Ectodermal cell (in vitro differentiated cells): ENCODE data around the gene MYO1D.
"Not testable (repeated sequence)": the region's sequence is repeated elsewhere in the genome, so short reads cannot be mapped to it uniquely, and the experiment has no call there.

Experiments used
- H3K27ac ChIP-seq: 2 replicates; pipeline ENCODE4 v1.7.0; 2013; ENCODE audit warnings: mild to moderate bottlenecking, low read depth, low read length; ENCODE audit not compliant: insufficient read depth, poor library complexity, severe bottlenecking
- H3K27me3 ChIP-seq: 2 replicates; pipeline ENCODE4 v1.7.0; 2013; ENCODE audit warnings: mild to moderate bottlenecking, low read length; ENCODE audit not compliant: insufficient read depth, control insufficient read depth, poor library complexity, severe bottlenecking
- H3K36me3 ChIP-seq: one replicate; pipeline ENCODE4 v1.7.0; 2013; ENCODE audit warnings: low read length; ENCODE audit not compliant: control insufficient read depth, insufficient read depth
- H3K4me1 ChIP-seq: one replicate; pipeline ENCODE4 v1.7.0; 2013; ENCODE audit warnings: low read length; ENCODE audit not compliant: control insufficient read depth, insufficient read depth
- H3K4me3 ChIP-seq: 2 replicates; pipeline ENCODE4 v1.7.0; 2013; ENCODE audit warnings: low read depth, low read length, control low read depth; ENCODE audit not compliant: insufficient read depth
- H3K9me3 ChIP-seq: 2 replicates; pipeline ENCODE4 v1.7.0; 2013; ENCODE audit warnings: mild to moderate bottlenecking, low read length, moderate library complexity; ENCODE audit not compliant: control insufficient read depth
- WGBS, 2 experiments: methylation state at CpG; one replicate each; pipeline ENCODE4 v1.1.7; 2013; ENCODE audit warnings: missing lambda C conversion rate in 2 of 2; 5-methylcytosine and 5-hydroxymethylcytosine counted together

Gene MYO1D

DNA sequence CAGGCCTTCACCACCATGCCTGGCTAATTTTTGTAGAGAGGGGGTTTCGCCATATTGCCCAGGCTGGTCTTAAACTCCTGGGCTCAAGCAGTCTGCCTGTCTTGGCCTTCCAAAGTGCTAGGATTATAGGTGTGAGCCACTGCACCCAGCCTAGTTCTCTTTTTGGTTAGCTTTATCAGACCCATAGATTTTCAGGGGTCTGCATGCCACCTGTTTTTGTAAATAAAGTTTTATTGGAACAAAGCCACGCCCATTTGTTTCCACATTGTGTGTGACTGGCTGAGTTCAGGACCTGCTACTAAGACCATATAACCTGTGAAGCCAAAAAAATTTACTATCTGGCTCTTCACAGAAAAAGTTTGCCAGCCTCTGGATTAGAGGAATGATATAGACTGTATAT, 425.0 kb downstream of the MYO1D start:
- 45 to 50% methylated on average over 2 of the region's 2 CpGs for WGBS, 2 experiments
- Histone ChIP-seq H3K36me3 (peaks cover 66% of the 10 kb centered on the region), H3K27ac (no peak overlapping the region)

DNA sequence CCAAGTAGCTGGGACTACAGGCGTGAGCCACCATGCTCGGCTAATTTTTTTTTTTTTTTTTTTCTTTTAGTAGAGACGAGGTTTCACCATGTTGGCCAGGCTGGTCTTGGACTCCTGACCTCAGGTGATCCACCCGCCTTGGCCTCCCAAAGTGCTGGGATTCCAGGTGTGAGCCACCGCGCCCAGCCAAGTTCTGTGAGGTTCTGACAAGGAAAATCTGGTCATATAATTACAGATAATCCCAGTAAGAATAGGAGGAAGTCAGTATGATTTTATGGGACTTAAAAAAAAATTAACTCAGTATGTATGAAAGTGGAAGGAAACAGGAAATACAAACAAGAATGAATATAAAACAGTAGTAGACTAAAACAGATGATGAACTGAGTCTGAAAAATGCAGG, 426.5 kb downstream of the MYO1D start:
- H3K4me1 ChIP-seq: peaks cover 14% of the 10 kb centered on the region
- H3K9me3 ChIP-seq, H3K27ac ChIP-seq, H3K4me3 ChIP-seq, H3K27me3 ChIP-seq: not testable (repeated sequence)
- WGBS, 2 experiments: 95 to 97% methylated on average over 6 of the region's 6 CpGs
- peaks cover 57% of the 10 kb centered on the region for H3K36me3 ChIP-seq

More for the DNA sequence above, 425.0 kb downstream of the MYO1D start:
- H3K9me3 ChIP-seq: no peaks in the 10 kb centered on the region
- no peaks in the 10 kb centered on the region for H3K4me1 ChIP-seq
- no peak overlapping the region for H3K4me3 ChIP-seq
- H3K27me3 ChIP-seq: no peaks in the 10 kb centered on the region

- H3K27ac ChIP-seq: no peak overlapping the region
- WGBS, 2 experiments: 96 to 97% methylated on average over 5 of the region's 5 CpGs
- H3K4me1 ChIP-seq: peaks cover 14% of the 10 kb centered on the region
- H3K27me3 ChIP-seq: no peaks in the 10 kb centered on the region
- H3K9me3 ChIP-seq: no peaks in the 10 kb centered on the region
- no peak overlapping the region for H3K4me3 ChIP-seq
- peaks cover 53% of the 10 kb centered on the region for H3K36me3 ChIP-seq
These were observed 427.0 kb downstream of the MYO1D start for GRCh38 chr17:32449963-32450362.

DNA sequence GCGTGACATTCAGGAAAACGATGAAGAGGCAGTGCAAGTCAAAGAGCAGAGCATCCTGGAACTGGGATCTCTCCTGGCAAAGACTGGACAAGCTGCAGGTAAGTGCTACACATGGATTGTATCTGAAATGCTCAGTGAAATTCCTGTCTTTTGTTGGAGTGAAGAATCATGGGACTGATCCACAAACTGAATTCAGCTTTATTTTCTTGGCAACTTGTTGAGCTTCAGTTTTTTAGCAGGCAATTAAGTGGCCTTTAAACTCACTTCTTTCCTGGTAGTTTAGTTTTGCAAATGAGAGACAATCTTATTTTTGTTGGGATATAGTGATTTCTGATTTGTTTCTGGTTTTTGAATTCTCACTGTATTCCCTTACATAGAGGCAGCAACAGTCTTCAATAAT, 430.0 kb downstream of the MYO1D start:
- peaks cover 31% of the 10 kb centered on the region for H3K36me3 ChIP-seq

DNA sequence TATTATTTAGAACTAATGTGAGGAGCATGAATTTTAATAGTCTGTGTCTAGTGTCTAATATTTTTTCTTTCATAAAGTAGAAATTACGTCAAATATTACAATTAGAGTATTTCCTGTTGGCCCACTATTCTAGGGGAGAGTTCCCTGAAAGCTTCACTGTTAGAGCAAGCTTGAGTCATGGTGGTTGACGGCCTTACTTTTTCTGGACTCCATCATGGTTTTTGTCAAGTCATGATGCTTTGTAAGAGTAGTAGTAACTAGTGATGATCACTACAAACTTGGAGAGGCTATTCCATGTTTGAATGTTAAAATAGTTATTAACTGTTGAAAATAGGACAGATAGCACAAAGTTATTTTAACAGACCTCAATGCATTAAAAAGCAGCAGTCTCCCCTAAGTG, 431.0 kb downstream of the MYO1D start:
- no peaks in the 10 kb centered on the region for H3K27me3 ChIP-seq
- no peaks in the 10 kb centered on the region for H3K9me3 ChIP-seq
- H3K27ac ChIP-seq: no peak overlapping the region
- peaks cover 14% of the 10 kb centered on the region for H3K4me1 ChIP-seq
- H3K4me3 ChIP-seq: peak overlapping the region; percentile 99
- WGBS, 2 experiments: 78 to 94% methylated on average over 2 of the region's 2 CpGs
- H3K36me3 ChIP-seq: peaks cover 22% of the 10 kb centered on the region

More for the DNA sequence above, 430.0 kb downstream of the MYO1D start:
- H3K27me3 ChIP-seq: no peaks in the 10 kb centered on the region
- no peak overlapping the region for H3K4me3 ChIP-seq
- no peaks in the 10 kb centered on the region for H3K9me3 ChIP-seq
- H3K4me1 ChIP-seq: peaks cover 14% of the 10 kb centered on the region
- WGBS, 2 experiments: 95 to 97% methylated on average over 2 of the region's 2 CpGs
- H3K27ac ChIP-seq: no peak overlapping the region

GRCh38 chr17:32445497-32445896, 431.4 kb downstream of the MYO1D start:
- peaks cover 14% of the 10 kb centered on the region for H3K4me1 ChIP-seq
- no peaks in the 10 kb centered on the region for H3K27me3 ChIP-seq
- 23 to 32% methylated on average over 6 of the region's 6 CpGs for WGBS, 2 experiments
- H3K4me3 ChIP-seq: peak overlapping the region; percentile 99
- H3K9me3 ChIP-seq: no peaks in the 10 kb centered on the region
- no peak overlapping the region for H3K27ac ChIP-seq
- peaks cover 21% of the 10 kb centered on the region for H3K36me3 ChIP-seq

- Histone ChIP-seq H3K36me3 (peaks cover 20% of the 10 kb centered on the region), H3K27ac (peak overlapping the region; percentile 85), H3K9me3 (no peaks in the 10 kb centered on the region), H3K4me3 (peak overlapping the region; percentile 99), H3K4me1 (peaks cover 14% of the 10 kb centered on the region), H3K27me3 (no peaks in the 10 kb centered on the region)
- 1 to 2% methylated on average over 14 of the region's 14 CpGs for WGBS, 2 experiments
These were observed 431.9 kb downstream of the MYO1D start for GRCh38 chr17:32445074-32445415.

GRCh38 chr17:32444301-32445073, 432.4 kb downstream of the MYO1D start, which contains the start of gene PSMD11:
TSS of gene PSMD11 (plus strand) at chr17:32444510. CDS start at chr17:32444524, 14 bp downstream.
- Histone ChIP-seq H3K36me3 (peaks cover 15% of the 10 kb centered on the region), H3K4me1 (peaks cover 14% of the 10 kb centered on the region), H3K4me3 (peak within 1 kb of the TSS; percentile 99), H3K27me3 (no peaks in the 10 kb centered on the region), H3K9me3 (no peaks in the 10 kb centered on the region), H3K27ac (peak within 1 kb of the TSS; percentile 85)
- 0 to 1% methylated on average over 74 of the region's 74 CpGs for WGBS, 2 experiments

- Histone ChIP-seq H3K36me3 (peaks cover 9% of the 10 kb centered on the region), H3K27me3 (no peaks in the 10 kb centered on the region), H3K9me3 (no peaks in the 10 kb centered on the region), H3K27ac (no peak overlapping the region), H3K4me1 (peaks cover 14% of the 10 kb centered on the region), H3K4me3 (peak overlapping the region; percentile 99)
- 34 to 36% methylated on average over 29 of the region's 29 CpGs for WGBS, 2 experiments
These were observed 433.1 kb downstream of the MYO1D start for GRCh38 chr17:32443827-32444300.
